ENCODE measurements around the gene ZNF324B.
"Not testable (repeated sequence)": the region's sequence is repeated elsewhere in the genome, so short reads cannot be mapped to it uniquely, and the experiment has no call there.

The ZNF324B gene

GRCh38 chr19:58451358-58452101 lies at the start of gene ZNF324B:
ZNF324B (plus strand) TSS chr19:58451622; CDS start chr19:58453702, 2,080 bp downstream.
- DNase-seq (ENCODE audit: low spot score), result peak; percentile 99

DNA sequence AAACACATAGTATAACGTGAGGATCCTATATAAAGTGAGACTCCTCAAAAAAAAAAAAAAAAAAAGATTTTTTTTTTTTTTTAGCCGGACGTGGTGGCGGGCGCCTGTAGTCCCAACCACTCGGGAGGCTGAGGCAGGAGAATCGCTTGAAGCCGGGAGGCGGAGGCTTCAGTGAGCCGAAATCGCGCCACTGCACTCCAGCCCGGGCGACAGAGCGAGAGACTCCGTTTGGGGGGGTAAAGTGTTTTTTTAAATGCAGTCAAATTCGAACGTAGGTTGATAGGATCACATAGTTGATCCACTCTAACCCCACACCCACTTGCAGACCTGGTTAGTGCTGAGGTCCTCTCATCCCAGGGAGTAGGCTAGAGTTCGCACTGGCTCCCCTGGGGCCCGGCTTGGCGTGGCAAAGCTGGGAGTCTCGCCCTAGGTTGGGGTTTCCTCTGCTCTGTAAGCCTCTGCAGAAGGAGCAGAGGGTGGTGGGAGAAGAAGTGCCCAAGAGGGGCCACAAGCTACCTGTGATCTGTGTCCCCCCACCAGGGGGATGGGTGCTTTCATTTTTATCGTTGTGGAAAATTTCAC lies 49.5 kb upstream of the ZNF324B start:
- DNase-seq (ENCODE audit: low spot score), result no peak

GRCh38 chr19:58403920-58404478 lies 47.4 kb upstream of the ZNF324B start:
- not testable (repeated sequence) for DNase-seq (ENCODE audit: low spot score)

DNA sequence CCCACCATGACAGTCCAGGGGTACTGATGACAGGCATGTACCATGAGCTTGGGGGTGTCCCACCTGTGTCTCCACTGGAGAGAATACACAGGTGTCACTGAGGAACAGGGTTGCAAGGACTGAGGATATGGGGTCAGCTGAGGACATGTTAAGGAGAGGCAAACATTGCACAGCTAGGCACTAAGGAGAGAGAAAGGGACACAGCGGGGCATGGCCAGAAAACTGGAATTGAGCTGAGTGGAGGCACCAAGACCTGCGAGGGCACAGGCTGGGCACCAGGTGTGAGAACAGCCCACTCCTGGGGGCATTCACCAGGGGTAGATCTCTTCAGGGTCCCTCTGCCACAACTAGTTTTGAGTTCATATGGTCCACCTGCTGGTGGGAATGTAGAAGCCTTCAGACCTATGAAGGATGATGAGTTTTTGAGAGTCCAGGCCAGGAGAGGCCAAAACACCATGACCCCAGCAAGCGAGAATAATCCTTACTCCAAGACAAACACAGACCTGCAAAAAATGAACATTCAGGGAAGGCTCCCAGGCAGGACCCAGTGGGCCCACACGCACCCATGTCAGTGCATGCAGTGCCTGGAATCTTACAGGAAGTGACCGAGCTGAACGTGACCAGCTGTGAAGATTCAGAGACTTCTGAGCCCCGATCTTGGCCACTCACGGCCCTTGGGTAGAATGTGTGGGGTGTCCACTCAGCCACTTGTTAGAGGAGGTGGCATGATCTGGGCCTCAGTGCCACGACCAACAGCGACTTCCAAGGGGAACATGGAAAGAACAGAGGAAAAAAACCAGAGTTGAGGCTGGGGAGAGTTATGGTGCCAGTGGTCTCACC lies 44.4 kb upstream of the ZNF324B start:
- no peak for DNase-seq (ENCODE audit: low spot score)

GRCh38 chr19:58407658-58408151 lies 43.7 kb upstream of the ZNF324B start:
- DNase-seq (ENCODE audit: low spot score), result no peak

DNA sequence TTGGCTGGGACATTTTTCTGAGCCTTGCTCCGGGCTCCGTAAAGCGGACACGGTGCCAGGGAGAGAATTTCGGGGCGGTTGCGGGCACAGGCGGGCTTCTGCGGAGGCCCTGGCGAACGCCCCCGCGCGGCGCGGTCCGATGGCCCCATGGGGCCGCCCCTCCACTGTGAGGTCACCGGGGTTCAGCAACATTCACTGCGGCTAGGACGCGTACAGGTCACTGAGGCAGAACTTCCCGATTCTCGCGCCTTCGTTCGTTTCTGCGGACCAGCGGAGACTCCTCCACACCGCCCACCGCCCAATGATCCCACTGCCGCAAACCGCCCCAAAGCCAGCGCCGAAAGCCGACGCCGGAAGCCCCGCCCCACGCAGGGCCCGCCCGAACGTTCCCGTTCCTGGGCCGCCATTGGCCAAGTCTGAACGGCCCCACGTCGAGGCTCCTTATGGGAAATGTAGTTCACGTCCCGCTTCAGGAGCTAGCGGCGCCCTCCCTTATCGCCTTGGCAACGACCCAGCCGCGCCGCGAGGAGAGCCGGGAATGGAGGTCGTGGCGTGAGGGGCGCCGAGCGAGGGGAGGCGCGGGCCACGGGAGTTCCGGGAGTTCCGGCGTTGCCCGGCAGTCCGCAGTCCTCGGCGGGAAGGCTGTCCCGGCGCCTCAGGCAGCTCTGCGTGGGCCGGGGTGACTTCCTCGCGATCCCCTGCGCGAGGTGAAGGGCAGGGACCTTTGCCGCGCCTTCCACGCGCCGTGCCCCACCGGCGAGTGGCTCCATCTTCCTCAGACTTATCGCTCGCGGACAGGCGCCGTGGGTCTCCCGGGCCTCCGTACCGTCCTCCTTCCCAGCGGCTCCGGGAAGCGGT lies 43.0 kb upstream of the ZNF324B start, which contains the start of gene ZNF584:
ZNF584 (plus strand) TSS at position 498 of the 858 bp plus-strand sequence. CDS start 499 bp downstream, outside the sequence.
- DNase-seq (ENCODE audit: low spot score), result peak; percentile 98

DNA sequence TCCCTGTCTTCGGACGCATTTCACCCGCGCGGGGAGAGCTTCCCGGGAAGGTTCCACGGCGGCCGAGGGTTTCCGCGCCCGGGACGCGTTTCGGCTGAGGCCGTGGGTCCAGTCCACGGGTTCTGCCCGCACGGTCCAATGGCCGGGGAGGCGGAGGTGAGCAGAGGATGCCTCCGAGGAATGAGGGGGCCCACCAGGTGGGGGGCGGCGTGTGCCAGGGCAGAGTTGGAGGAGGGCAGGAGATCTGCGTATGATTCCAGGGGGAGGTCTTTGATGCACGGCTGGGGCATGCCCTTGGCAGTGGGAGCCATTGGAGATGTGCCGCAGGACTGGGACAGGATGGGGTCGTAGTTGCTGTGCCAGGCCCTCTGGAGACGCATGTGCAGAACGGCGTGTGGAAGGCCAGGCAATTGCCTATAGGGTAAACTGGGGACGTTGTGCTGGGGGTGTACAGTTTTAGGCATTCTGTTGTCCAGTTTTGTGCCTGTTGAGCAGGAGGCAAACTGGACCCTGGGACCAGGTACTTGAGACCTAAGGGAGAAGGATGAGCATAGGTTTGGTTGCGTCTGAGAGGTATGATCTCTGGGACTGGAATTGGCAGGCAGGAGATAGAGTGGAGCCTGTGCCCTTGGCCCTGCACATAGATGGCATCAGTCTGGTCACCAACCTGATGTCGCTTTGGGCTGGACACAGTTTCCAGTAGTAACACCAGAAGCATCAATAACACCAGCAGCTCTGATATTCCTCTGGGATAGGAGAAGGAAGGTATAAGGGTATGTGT lies 42.2 kb upstream of the ZNF324B start:
- peak; percentile 30 for DNase-seq (ENCODE audit: low spot score)

DNA sequence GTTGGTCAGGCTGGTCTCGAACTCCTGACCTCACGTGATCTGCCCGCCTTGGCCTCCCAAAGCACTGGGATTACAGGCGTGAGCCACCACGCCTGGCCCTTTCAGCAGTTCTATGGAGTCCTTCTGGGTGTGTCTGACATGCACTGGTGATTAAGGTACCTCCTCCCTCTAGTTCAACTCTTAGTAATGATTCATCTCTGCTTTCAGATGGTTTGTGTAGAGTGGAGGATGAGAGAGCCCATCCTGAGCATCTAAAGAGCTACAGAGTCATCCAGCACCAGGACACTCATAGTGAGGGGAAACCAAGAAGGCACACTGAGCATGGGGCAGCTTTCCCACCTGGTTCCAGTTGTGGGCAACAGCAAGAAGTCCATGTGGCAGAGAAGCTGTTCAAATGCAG lies 34.8 kb upstream of the ZNF324B start:
- no peak for DNase-seq (ENCODE audit: low spot score)

DNA sequence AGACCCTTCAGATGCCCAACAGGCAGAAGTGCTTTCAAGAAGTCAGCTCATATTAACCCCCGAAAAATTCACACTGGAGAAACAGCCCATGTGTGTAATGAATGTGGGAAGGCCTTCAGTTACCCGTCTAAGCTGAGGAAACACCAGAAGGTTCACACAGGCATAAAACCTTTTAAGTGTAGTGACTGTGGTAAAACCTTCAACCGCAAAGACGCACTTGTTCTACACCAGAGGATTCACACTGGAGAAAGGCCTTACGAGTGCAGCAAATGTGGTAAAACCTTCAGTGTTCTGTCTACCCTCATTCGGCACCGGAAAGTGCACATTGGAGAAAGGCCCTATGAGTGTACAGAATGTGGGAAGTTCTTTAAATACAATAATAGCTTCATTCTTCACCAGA lies 34.4 kb upstream of the ZNF324B start:
- no peak for DNase-seq (ENCODE audit: low spot score)

DNA sequence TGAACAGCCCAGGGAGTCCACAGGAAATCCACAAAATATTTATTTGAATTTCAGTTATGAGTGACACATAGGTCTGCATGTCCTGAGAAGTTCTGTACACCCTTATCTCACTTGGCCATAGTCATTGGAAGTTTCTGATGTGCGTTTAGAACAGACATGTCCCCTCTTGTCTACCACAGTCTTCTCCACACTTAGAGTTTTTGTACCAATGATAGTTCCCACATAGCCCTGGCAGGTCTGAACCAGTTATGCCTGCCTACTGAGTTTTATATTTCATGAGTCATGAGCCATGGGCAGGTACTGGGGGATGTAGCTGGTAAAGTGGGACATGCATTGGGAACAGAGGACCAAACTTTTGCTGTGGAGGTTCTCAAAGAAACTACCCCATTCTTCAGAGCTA lies 22.8 kb upstream of the ZNF324B start:
- DNase-seq (ENCODE audit: low spot score), result no peak

DNA sequence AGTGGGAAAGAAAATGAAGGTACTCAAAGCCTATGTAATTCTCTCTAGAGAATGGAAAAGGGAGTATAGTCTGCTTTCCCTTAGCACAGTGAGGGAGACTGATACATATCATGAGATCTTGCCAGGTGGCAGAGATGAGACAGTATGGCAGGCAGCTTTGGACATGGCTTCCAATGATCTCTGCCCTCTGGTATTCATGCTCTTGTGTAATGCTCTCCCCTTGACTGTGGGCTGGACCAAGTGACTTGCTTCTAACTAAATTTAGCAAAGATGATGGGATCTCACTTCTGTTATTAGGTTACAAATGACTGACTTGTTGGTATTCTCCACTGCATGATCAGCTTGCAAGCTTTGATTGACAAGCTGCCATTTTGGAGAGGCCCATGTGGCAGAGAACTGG lies 21.7 kb upstream of the ZNF324B start:
- DNase-seq (ENCODE audit: low spot score), result no peak

GRCh38 chr19:58434217-58434616 lies 17.2 kb upstream of the ZNF324B start:
- no peak for DNase-seq (ENCODE audit: low spot score)

GRCh38 chr19:58439576-58440554 lies 11.6 kb upstream of the ZNF324B start, which contains the start of gene ZNF132:
ZNF132 (minus strand) TSS chr19:58440153; CDS start chr19:58439821, 332 bp downstream.
- DNase-seq (ENCODE audit: low spot score), result peak; percentile 59

GRCh38 chr19:58440556-58440955 lies 10.9 kb upstream of the ZNF324B start:
- DNase-seq (ENCODE audit: low spot score), result no peak

- DNase-seq (ENCODE audit: low spot score), result not testable (repeated sequence)
Measured at GRCh38 chr19:58442986-58443385, 8.4 kb upstream of the ZNF324B start.

DNA sequence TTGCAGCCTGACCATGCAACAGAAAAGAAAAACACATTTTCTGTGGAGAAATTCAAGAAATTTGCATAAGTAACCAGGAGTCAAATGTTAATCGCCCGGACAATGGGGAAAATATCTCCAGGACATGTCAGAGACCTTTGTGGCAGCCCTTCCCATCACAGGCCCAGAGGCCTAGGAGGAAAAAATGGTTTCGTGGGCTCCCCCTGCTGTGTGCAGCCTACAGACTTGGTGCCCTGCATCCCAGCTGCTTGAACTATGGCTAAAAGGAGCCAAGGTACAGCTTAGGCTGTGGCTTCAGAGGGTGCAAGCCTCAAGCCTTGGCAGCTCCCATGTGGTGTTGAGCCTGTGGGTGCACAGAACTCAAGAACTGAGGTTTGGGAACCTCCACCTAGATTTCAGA lies 2.6 kb upstream of the ZNF324B start:
- not testable (repeated sequence) for DNase-seq (ENCODE audit: low spot score)

- not testable (repeated sequence) for DNase-seq (ENCODE audit: low spot score)
Measured at GRCh38 chr19:58449980-58450379, 1.4 kb upstream of the ZNF324B start.

GRCh38 chr19:58450856-58451357 lies 515 bp upstream of the ZNF324B start:
- no peak for DNase-seq (ENCODE audit: low spot score)

DNA sequence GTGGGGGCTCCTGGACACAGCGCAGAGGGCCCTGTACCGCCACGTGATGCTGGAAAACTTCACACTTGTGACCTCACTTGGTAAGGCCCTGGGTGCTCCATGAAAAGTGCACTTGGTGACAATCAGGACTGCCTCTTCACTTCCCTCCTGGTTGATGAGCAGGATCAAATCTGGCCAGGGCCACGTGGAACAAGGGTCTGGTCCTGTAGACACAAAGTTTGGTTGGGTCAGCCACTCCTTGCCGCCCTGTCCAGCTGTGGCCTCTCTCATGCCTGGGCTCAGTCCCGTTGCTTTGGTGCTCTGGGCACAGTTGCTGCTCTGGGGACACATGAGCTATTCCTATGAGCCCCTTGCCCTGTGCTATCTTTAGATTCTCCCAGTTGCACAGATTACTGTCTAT lies 2.3 kb downstream of the ZNF324B start:
- no peak for DNase-seq (ENCODE audit: low spot score)
